HepG2 (cell line): Measurements from ENCODE around the gene LRRC28. TPM values are rescaled to one million over a fixed set of nuclear protein-coding genes. Genes with fewer than 3 reads are reported as not detected.

Source experiments
- AHR ChIP-seq: IDR thresholded peaks from 2 replicates; pipeline ENCODE4 v1.6.1; 2018; ENCODE audit warnings: missing genetic modification reagents, missing compliant biosample characterization
- BCL6 ChIP-seq: IDR thresholded peaks from 2 replicates; pipeline ENCODE4 v1.6.1; 2016; ENCODE audit warnings: missing genetic modification reagents, missing compliant biosample characterization
- CCDC6 ChIP-seq: sonication (generic); formaldehyde crosslinking; IDR thresholded peaks from 2 replicates; pipeline ENCODE4 v1.8.1; 2022; ENCODE audit warnings: mild to moderate bottlenecking, missing genetic modification reagents, moderate library complexity
- EZH2 ChIP-seq: conservative IDR thresholded peaks from 2 replicates; pipeline ENCODE4 v1.6.1; 2012; ENCODE audit warnings: mild to moderate bottlenecking, low read depth, low read length, moderate library complexity
- FOXK2 ChIP-seq: fragments of 450-650 bp; IDR thresholded peaks from 2 replicates; pipeline ENCODE4 v1.6.1; 2016
- GZF1 ChIP-seq: sonication (generic); formaldehyde crosslinking; IDR thresholded peaks from 2 replicates; pipeline ENCODE4 v1.5.1; 2020; ENCODE audit warnings: mild to moderate bottlenecking, missing genetic modification reagents
- HHEX ChIP-seq: IDR thresholded peaks from 2 replicates; pipeline ENCODE4 v1.6.1; 2016; ENCODE audit warnings: control low read depth
- HMGA1 ChIP-seq: sonication (generic); formaldehyde crosslinking; conservative IDR thresholded peaks from 2 replicates; pipeline ENCODE4 v1.4.0; 2020; ENCODE audit warnings: missing genetic modification reagents
- HNRNPLL ChIP-seq: fragments of 200-400 bp; formaldehyde crosslinking; IDR thresholded peaks from 2 replicates; pipeline ENCODE4 v1.6.1; 2017; ENCODE audit warnings: mild to moderate bottlenecking, low read depth, low read length; ENCODE audit not compliant: poor library complexity, severe bottlenecking
- IRF2 ChIP-seq: IDR thresholded peaks from 2 replicates; pipeline ENCODE4 v1.6.1; 2018; ENCODE audit warnings: missing genetic modification reagents, missing compliant biosample characterization
- JUNB ChIP-seq: sonication (generic); formaldehyde crosslinking; IDR thresholded peaks from 2 replicates; pipeline ENCODE4 v1.8.0; 2022; ENCODE audit warnings: missing genetic modification reagents, mild to moderate bottlenecking, borderline replicate concordance
- KDM4B ChIP-seq: sonication (generic); formaldehyde crosslinking; IDR thresholded peaks from 2 replicates; pipeline ENCODE4 v1.4.0; 2020; ENCODE audit warnings: missing genetic modification reagents
- MTF1 ChIP-seq: sonication (generic); formaldehyde crosslinking; IDR thresholded peaks from 2 replicates; pipeline ENCODE4 v1.5.0; 2020; ENCODE audit warnings: missing genetic modification reagents
- NFIC ChIP-seq: IDR thresholded peaks from 2 replicates; pipeline ENCODE4 v1.6.1; 2012; ENCODE audit warnings: mild to moderate bottlenecking, low read length, inconsistent platforms
- NR1H2 ChIP-seq: sonication (generic); formaldehyde crosslinking; IDR thresholded peaks from 2 replicates; pipeline ENCODE4 v1.8.1; 2022; ENCODE audit warnings: low read depth, missing genetic modification reagents, borderline replicate concordance
- NR2C2 ChIP-seq: sonication (generic); formaldehyde crosslinking; IDR thresholded peaks from 2 replicates; pipeline ENCODE4 v1.4.0; 2020; ENCODE audit warnings: missing genetic modification reagents, mild to moderate bottlenecking, moderate library complexity, borderline replicate concordance
- POLR2AphosphoS5 ChIP-seq: IDR thresholded peaks from 2 replicates; pipeline ENCODE4 v1.6.1; 2012; ENCODE audit warnings: low read depth, low read length
- TAF15 ChIP-seq: fragments of 200-400 bp; formaldehyde crosslinking; IDR thresholded peaks from one replicate; pipeline ENCODE4 v1.6.1; 2018; ENCODE audit warnings: mild to moderate bottlenecking, low read depth, low read length; ENCODE audit not compliant: poor library complexity, severe bottlenecking
- TOPORS ChIP-seq: sonication (generic); formaldehyde crosslinking; IDR thresholded peaks from 2 replicates; pipeline ENCODE4 v1.8.0; 2023; ENCODE audit warnings: mild to moderate bottlenecking, missing genetic modification reagents
- ZBTB26 ChIP-seq: IDR thresholded peaks from 2 replicates; pipeline ENCODE4 v1.6.1; 2016; ENCODE audit warnings: missing compliant biosample characterization, missing genetic modification reagents, borderline replicate concordance
- ZBTB33 ChIP-seq: sonication (generic); formaldehyde crosslinking; IDR thresholded peaks from 2 replicates; pipeline ENCODE4 v1.4.0; 2020; ENCODE audit warnings: missing genetic modification reagents
- ZNF18 ChIP-seq: sonication (generic); formaldehyde crosslinking; IDR thresholded peaks from 2 replicates; pipeline ENCODE4 v1.8.0; 2022; ENCODE audit warnings: mild to moderate bottlenecking, missing genetic modification reagents; ENCODE audit not compliant: insufficient replicate concordance
- ZNF251 ChIP-seq: sonication (generic); formaldehyde crosslinking; IDR thresholded peaks from 2 replicates; pipeline ENCODE4 v1.9.0; 2021; ENCODE audit warnings: mild to moderate bottlenecking, missing genetic modification reagents
- ZNF432 ChIP-seq: sonication (generic); formaldehyde crosslinking; IDR thresholded peaks from 2 replicates; pipeline ENCODE4 v1.5.0; 2020; ENCODE audit warnings: missing genetic modification reagents, mild to moderate bottlenecking, borderline replicate concordance
- ZNF460 ChIP-seq: sonication (generic); formaldehyde crosslinking; IDR thresholded peaks from 2 replicates; pipeline ENCODE4 v1.5.1; 2020; ENCODE audit warnings: missing genetic modification reagents, mild to moderate bottlenecking, borderline replicate concordance
- ZNF550 ChIP-seq: sonication (generic); formaldehyde crosslinking; IDR thresholded peaks from 2 replicates; pipeline ENCODE4 v1.4.0; 2020; ENCODE audit warnings: mild to moderate bottlenecking, missing genetic modification reagents, borderline replicate concordance
- ZNF598 ChIP-seq: sonication (generic); formaldehyde crosslinking; IDR thresholded peaks from 2 replicates; pipeline ENCODE4 v1.5.1; 2020; ENCODE audit warnings: mild to moderate bottlenecking, missing genetic modification reagents, borderline replicate concordance
- ZNF629 ChIP-seq: sonication (generic); formaldehyde crosslinking; conservative IDR thresholded peaks from 2 replicates; pipeline ENCODE4 v1.5.0; 2020; ENCODE audit warnings: missing genetic modification reagents
- ZNF75D ChIP-seq: sonication (generic); formaldehyde crosslinking; IDR thresholded peaks from 2 replicates; pipeline ENCODE4 v1.8.1; 2023; ENCODE audit warnings: missing genetic modification reagents, mild to moderate bottlenecking, borderline replicate concordance
- ZSCAN31 ChIP-seq: sonication (generic); formaldehyde crosslinking; IDR thresholded peaks from 2 replicates; pipeline ENCODE4 v1.5.0; 2020; ENCODE audit warnings: low read depth, mild to moderate bottlenecking, missing genetic modification reagents
- polyA plus RNA-seq, 8 experiments: library from polyadenylated mRNA; depleted of rRNA in 3 of 8; stranded (reverse) in 7 of 8; unstranded in 1 of 8; fragments of >200 nt; fragmentation: Illumina TruSeq in 4 of 8; extraction: Trizol in 4 of 8; gene quantifications; 2 replicates each; pipeline versions ENCODE4 v1.2.1 to v1.2.3, GENCODE V29; 2011 to 2016; ENCODE audit warnings: low read depth in 4 of 8, missing spikeins in 1 of 8, mixed read lengths in 1 of 8; ENCODE audit not compliant: insufficient read depth in 1 of 8
- total RNA-seq, 5 experiments: library from RNA; depleted of rRNA; stranded (reverse); fragments of >200 nt; fragmentation: Illumina TruSeq; extraction: Trizol; gene quantifications; 2 replicates each; pipeline ENCODE4 v1.2.3, GENCODE V29; 2016; ENCODE audit warnings: low read depth in 1 of 5

Gene LRRC28
- total and polyA plus RNA-seq, 2 of the 13 experiments (the other 11 are each of a cell fraction or from before 2014, with no cell fraction given): 17.5 to 21.3 TPM

- TF ChIP-seq ZNF75D (CRISPR knock-in tag) (no peak), JUNB (CRISPR knock-in tag) (no peak), NR1H2 (CRISPR knock-in tag) (no peak), HHEX (CRISPR knock-in tag) (no peak), ZNF550 (no peak), AHR (CRISPR knock-in tag) (no peak), ZNF629 (CRISPR knock-in tag) (no peak), NFIC (no peak), ZSCAN31 (no peak), POLR2AphosphoS5 (no peak), NR2C2 (0 out of 2 replicates have a peak, but pooled peaks have one; percentile 45), HNRNPLL (no peak), IRF2 (peak; percentile 56; the same call in 1 of the 2 replicates), TAF15 (no peak), MTF1 (CRISPR knock-in tag) (no peak), TOPORS (CRISPR knock-in tag) (no peak), ZBTB26 (CRISPR knock-in tag) (no peak), ZNF432 (no peak), ZBTB33 (CRISPR knock-in tag) (no peak), FOXK2 (no peak), CCDC6 (CRISPR knock-in tag) (0 out of 2 replicates have a peak, but pooled peaks have one; percentile 48), KDM4B (CRISPR knock-in tag) (no peak), ZNF460 (no peak), ZNF598 (CRISPR knock-in tag) (no peak), BCL6 (CRISPR knock-in tag) (peak; percentile 60), ZNF18 (CRISPR knock-in tag) (no peak), HMGA1 (CRISPR knock-in tag) (no peak), ZNF251 (CRISPR knock-in tag) (no peak), GZF1 (CRISPR knock-in tag) (no peak), EZH2 (no peak)
These were observed 75.0 kb downstream of the LRRC28 start (continued) for GRCh38 chr15:99326235-99326634.
